ENCODE results near the gene APOA4.

The APOA4 gene

DNA sequence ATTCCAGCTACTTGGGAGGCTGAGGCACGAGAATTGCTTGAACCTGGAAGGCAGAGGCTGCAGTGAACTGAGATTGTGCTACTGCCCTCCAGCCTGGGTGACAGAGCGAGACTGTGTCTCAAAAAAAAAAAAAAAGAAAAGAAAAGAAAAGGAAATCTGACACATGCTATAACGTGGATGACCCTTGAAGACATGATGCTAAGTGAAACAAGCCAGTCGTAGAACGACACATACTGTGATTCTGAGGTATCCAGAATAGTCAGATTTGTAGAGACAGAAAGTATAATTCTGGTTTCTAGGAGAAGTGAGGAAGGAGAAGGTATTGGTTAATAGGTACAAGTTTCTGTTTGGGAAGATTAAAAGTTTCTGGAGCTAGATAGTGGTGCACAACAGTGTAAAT is 24.7 kb downstream of the APOA4 start:
- no peak for DNase-seq

GRCh38 chr11:116797816-116798215 is 25.3 kb downstream of the APOA4 start:
- DNase-seq: no peak

DNA sequence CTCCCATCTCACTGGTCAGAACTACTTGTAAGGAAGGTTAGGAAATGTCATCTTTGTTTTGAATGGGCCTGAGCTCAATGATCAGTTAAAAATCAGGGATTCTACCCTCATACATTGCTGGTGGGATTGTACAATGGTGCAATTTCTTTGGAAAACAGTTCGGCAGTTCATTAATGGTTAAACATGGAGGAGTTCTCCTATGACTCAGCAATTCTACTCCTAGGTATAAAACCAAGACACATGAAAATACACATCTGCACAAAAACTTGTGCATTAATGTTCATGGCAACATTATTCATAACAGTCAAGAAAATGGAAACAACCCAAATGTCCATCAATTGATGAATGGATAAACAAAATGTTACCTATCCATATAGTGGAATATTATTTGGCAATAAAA is 26.6 kb downstream of the APOA4 start:
- no peak for DNase-seq

DNA sequence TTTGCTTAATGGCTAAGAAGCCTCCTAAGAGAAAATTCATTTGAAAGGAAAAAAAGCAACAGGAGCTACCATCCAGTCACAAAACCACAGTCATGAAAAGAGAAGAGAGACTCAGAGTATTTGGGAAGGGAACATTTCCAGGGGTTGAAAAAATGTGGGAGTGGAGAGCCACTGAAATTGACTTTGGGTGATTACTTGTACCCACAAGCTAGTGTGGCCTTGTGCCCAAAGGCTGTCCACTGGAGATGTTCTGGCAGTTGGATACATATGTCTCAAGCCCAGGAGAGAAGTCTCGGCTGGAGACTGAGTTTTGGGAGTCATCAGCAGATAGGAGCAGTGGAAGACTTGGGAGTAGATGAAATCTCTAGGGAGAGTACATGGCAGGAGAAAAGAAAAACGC is 28.3 kb downstream of the APOA4 start:
- DNase-seq: no peak

DNA sequence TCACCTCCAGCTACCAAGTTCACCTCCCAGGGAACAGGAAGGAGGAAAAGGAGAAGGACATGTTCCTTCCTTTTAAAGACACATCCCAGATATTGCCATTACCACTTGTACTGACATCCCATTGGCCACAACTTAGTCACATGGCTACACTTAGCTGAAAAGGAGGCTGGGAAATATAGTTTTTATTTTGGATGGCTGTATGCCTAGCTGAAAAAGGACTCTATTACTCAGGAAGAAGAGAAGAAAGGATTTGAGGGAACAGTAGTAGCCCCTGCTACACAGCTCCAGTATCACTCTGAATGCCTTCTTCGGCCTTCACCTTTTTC is 29.4 kb downstream of the APOA4 start:
- no peak for DNase-seq

DNA sequence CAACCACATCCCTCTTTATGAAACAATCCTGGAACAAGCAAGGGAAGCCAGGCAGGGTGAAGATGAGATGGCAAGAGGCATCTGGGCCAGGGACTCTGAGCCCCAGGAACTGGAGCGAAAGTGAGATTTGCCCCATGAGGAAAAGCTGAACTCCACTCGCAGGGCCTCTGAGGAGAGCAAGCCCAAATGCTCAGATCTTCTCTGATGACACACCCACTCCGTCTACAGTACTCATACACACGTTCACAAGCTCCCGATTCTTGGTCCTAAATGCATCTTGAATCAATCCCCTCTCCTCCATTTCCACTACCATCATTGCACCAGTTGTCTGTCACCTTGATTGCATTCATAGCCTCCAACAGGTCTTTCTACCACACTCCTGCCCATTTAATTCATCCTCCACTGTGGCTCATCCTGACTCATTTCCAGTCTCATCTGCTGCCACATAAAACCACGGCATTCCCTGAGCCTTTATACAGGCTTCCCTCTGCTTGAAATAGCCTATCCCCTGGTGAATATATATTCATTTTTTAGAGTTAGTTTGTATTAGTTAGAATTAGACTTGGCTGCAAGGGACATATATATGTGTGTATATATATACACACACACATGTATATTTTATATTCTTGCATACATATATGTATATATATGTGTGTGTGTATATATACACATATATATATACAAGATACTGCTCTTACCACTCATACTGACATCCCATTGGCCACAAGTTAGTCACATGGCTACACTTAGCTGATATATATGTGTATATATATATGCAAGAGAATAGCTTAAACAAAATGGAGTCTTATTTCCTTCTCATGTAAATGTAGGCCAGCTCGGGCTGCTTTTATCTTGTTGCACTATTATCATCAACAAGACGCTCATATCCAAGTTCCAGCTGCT is 30.0 kb downstream of the APOA4 start:
- DNase-seq: no peak

- no peak for DNase-seq
Observed at GRCh38 chr11:116792144-116792868, 30.8 kb downstream of the APOA4 start.

DNA sequence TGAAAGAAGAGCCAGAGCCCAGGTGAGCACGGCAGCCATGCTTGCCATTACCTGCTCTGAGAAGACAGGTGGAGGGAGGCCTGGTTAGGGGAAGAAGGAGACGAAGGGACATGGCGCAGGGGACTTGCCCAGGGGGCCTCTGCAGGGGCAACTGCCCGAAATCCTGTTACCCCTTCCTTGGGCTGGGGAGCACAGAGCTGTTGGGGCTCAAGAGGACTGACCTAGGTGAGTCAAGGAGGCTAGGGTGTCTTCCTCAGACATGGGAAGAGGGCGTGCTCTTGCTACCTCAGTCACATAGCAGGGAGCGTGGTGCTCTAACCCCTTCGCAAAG is 31.3 kb downstream of the APOA4 start, which contains the start of gene APOA5:
Gene APOA5 (minus strand): TSS at position 67 of the 331 bp plus-strand sequence. CDS start 19 bp downstream, at position 48.
- no peak for DNase-seq

DNA sequence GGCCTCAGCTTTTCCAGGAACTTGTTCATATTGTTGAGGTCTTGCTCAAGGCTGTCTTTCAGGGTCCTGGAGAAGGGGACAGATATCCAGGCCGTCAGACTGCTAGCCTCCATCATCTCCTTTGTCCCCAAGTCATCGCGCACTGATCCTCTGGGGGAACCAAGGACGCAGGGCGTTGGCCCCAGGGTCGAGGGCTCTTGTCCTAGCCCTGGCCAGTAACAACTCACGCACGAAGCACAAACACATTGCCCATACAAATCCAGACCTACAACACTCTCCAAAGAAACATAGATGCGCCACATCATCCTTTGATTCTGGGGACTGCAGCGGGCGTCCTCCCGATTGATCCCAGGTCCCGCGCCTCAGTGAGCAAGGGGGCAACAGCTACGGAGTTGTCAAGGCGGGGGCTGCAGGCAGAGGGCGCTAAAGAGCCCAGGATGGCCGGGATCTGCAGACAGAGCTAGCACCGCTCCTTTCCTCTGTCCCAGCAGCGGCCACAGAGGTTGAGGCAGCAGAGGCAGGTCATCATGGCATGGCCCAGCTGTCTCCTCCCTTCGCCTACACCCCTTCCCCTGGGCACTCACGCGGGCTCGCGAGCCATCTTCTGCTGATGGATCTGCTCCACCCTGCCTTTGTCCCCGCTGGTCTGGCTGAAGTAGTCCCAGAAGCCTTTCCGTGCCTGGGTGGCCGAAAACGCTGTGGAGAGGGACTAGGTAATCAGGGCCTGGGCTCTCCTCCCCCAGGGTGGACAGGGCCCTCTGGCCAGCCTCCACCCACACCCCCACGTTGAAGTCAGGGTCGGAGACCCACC is 31.9 kb downstream of the APOA4 start:
- peak; percentile 79 for DNase-seq

DNA sequence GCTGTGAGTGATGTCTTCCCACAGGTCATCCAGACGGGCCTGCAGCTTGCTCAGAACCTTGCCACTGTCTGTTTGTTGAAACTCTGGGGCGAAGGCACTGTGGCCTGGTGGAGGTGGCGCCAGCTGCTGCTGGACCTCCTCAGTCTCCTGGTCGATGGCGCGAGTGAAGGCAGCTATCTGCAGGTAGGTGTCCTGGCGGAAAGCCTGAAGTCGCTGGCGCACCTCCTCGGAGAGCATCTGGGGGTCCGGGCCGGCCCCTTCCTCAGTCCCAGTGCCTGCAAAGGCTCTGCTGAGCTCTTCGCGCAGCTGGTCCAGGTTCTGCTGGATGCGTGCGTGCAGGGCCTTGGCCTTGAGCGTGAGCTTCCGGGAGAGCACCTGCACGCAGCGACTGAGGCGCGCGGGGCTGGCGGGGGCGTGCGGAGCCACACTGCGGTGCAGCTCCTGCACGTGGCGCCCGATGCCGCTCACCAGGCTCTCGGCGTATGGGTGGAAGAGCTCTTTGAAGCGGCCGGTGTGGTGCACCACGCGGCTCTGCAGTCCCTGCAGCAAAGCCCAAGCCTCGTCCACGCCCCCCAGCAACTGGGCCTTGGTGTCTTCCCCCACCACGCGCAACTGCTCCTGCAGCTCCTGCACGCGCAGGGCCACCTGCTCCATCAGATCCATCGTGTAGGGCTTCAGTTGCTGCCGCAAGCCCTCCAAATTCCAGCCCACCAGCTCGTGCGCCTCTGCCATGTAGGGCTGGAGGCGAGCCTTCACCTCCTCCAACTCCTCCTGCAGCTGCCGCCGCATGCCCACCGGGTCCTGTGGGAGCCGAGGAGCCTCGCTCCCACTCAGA is 32.7 kb downstream of the APOA4 start:
- no peak for DNase-seq

- no peak for DNase-seq
Observed at GRCh38 chr11:116788975-116789374, 34.1 kb downstream of the APOA4 start.

- no peak for DNase-seq
Observed at GRCh38 chr11:116788534-116788933, 34.6 kb downstream of the APOA4 start.

- peak; percentile 91 for DNase-seq
Observed at GRCh38 chr11:116787786-116788486, 35.2 kb downstream of the APOA4 start, which contains the start of gene ZPR1. Gene ZPR1 (minus strand): TSS chr11:116788023. CDS start chr11:116787990, 33 bp downstream.

DNA sequence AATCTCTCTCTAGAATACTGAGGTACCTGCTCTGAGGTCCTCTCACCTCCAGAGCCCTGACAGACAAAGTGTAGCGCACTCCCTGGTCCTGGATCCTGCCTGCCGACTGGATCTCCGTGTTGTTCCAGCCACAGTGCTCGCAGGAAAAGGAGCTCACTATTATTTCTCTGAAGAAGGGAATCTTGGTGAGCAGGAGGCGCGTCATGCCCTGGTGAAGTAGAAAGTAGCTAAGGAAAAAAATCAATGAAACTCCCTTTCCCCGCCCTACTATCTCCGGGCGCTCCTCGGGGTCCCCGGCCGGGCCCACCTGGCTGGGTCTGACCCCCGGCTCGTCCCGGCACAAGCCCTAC is 35.7 kb downstream of the APOA4 start:
- DNase-seq: no peak

DNA sequence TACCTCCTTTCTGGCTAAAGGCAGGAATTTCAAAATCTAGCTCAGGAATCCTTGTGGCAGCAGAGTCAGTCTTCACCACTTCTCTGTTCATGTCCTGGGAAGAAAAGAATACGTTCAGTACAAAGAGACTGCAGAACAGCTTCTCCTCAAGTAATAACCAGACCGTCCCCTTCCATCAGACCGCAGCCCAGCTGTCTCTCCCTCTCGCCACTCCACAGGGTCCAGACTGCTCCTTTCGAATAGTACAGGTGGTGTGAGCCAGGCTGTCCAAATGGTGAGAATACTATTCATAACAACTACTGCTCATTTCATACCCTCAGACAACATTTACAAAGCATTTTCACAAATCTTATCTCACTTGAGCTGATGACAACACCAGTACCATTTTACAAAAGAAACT is 36.1 kb downstream of the APOA4 start:
- no peak for DNase-seq

DNA sequence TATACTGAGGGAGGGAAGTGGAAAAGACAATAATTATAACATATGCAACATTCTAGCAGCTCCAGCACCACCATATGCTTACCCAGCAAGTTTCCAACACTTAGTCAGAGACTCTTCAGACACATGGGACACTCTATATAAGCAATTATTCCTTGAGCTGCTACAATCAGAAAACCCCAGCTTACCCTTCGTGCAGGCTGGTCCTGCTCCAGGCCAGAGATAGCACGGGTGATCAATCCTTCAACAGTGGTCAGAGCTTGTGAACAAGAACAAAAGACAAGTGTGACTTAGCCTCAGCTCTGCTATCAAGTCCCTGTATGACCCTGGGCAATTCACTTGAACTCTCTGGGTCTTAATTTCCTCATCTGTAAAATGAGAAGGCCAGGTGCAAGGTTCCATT is 36.8 kb downstream of the APOA4 start:
- no peak for DNase-seq

- no peak for DNase-seq
Observed at GRCh38 chr11:116782728-116783127, 40.4 kb downstream of the APOA4 start.

DNA sequence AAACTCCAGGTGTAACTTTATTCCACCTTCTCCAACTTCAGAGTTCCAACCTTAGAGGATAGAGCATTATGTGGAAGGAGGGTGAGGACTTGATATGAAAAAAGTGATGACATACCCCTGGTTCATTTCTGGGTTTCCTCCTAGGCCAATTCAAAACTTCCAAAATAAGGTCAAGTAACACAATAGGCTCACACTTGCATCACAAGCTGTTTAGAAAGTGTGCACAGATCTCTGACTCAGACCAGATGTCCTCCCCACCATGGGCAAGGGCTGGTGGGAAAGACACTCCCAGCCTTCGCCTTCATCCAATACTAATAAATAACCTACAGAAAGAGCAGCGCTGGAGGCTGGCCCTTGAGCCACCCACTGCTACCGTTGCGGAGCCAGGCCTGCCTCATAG is 44.5 kb downstream of the APOA4 start:
- DNase-seq: no peak

DNA sequence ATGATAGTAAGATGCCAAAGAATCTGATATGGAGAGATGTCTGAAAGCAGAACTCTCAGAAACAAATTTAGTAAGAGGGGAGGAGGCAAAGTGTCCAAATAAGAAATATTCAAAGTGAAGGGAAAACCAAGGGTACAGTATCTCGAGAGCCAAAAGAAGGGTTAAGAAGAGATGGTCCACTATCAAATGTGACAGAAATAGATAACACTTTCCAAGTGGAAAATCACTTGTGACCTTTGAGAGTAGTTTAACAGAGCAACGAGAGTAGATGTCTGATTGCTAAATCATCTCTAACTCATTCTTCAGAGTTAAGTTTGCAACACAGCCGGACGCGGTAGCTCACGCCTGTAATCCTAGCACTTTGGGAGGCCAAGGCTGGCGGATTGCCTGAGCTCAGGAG is 46.0 kb downstream of the APOA4 start:
- DNase-seq: no peak

DNA sequence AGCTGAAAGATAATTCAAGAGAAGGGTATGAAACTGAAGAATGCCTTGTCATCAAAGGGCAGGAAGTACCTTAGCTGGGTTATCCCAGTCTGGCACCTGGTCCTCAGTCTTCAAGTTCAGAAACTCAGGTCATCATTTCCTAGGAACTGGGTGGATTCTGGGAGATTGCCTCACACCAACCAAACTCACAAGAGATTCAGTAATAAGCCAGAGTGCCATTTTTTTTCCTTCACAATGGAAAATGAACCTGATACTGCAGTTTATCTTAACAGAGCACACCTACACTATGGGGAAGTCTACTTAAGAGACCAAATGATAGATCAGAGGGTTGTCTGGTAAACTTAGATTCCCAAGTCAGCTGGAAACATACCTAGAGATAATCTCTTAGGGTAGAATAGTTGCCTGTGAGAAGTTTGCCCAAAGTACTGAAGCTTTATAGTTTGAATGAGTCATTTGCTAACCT is 46.6 kb downstream of the APOA4 start:
- no peak for DNase-seq

DNA sequence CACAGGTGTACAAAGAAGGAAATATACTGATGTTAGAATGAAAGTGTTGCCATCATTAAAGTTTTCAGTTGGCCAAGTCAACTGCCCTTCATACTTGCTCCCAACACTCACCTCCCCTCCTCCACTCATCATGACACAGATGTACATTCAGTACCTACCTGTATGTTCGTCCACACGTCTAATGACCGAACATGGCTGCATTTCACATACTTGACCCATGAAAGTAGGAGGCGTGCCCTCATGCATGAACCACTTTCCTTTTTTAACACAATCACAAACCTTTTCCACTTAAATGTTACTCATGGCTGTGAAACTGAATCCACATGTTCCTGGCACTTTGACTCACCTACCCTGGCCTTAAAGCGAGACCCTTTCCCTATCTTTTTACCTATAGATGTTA is 47.1 kb downstream of the APOA4 start:
- no peak for DNase-seq

DNA sequence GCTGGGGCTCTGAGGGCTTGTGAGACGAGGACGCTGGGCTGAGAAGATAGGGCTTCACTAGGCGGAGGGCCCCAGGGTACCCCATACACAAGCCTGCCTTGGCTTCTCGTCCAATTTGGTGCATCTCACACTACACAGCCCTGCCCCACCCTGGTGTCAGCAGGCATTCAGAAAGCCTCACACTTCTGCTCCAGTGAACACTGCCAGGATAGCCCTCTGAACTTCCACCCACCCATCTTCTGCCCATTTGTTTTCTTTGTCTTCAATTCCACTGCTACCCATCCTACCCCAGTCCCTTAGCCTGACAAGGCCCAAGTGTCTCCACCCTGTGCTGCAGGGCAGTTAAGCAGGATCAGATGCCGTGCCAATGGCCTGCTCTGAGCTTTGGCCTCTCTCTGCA is 48.4 kb downstream of the APOA4 start:
- no peak for DNase-seq

Measured in CD4-positive, alpha-beta T cell treated with Interleukin-17A for 1 hour (primary cell).